A549 treated with AZD9567 at 1 μM for 4 hours (cell line): ENCODE measurements around the gene EFCAB10. TPM values are rescaled to one million over a fixed set of nuclear protein-coding genes. Genes with fewer than 3 reads are reported as not detected.

ENCODE experiments used
- total RNA-seq: library from RNA; stranded (reverse); fragments of 200-300 nt; extraction: Qiagen RNA extraction; gene quantifications from 5 replicates; pipeline ENCODE4 v1.2.3, GENCODE V29; 2022; ENCODE audit not compliant: insufficient read depth

The EFCAB10 gene
- 2.5 to 2.8 TPM (median 2.6 TPM) in 4 of 5 replicates, not detected in the other for total RNA-seq

GRCh38 chr7:105581066-105581811 is at the start of gene EFCAB10:
Gene EFCAB10 (minus strand): TSS chr7:105581493. CDS start chr7:105581463, 30 bp downstream.

GRCh38 chr7:105531792-105532671 is 49.3 kb downstream of the EFCAB10 start, which contains the start of gene RINT1:
Gene RINT1 (plus strand): TSS chr7:105532201. CDS start chr7:105532316, 115 bp downstream.

GRCh38 chr7:105521717-105522463 is 59.4 kb downstream of the EFCAB10 start, which contains the start of gene PUS7:
Gene PUS7 (minus strand): TSS chr7:105522271. CDS start chr7:105508512, 13,759 bp downstream.

Other genes starting within 250 kb of the EFCAB10 start
- 29.9 to 36.5 TPM (median 35.4 TPM) in 5 replicates for gene SRPK2, start 192.6 kb downstream of the EFCAB10 start, total RNA-seq
- 26.0 to 28.9 TPM (median 27.7 TPM) in 5 replicates for gene PUS7, start 59.2 kb downstream of the EFCAB10 start, total RNA-seq
- gene RINT1, start 49.3 kb downstream of the EFCAB10 start, total RNA-seq: 13.7 to 16.7 TPM (median 15.0 TPM) in 5 replicates